SKM-1 treated with dmso at 0.1 percent for 144 hours (cell line): Measurements from ENCODE around the gene AKNA.

ENCODE experiments used
- DNase-seq: peaks from one replicate; lab custom pipeline; 2025; ENCODE audit not compliant: unreplicated experiment; lab: John Stamatoyannopoulos, UW

Gene AKNA

GRCh38 chr9:114289571-114290481 is 98.0 kb downstream of the AKNA start:
- no peak for DNase-seq

- no peak for DNase-seq
Measured at GRCh38 chr9:114289106-114289505, 98.7 kb downstream of the AKNA start.

GRCh38 chr9:114288193-114289091 is 99.3 kb downstream of the AKNA start:
- no peak for DNase-seq

GRCh38 chr9:114287763-114288192 is 100.0 kb downstream of the AKNA start:
- no peak for DNase-seq

GRCh38 chr9:114287001-114287762 is 100.6 kb downstream of the AKNA start:
- DNase-seq: no peak

- no peak for DNase-seq
Measured at GRCh38 chr9:114286146-114286679, 101.6 kb downstream of the AKNA start.

- DNase-seq: no peak
Measured at GRCh38 chr9:114285166-114285867, 102.5 kb downstream of the AKNA start.

GRCh38 chr9:114284316-114285060 is 103.3 kb downstream of the AKNA start:
- no peak for DNase-seq
